ENCODE measurements around the gene FER. TPM values are rescaled to one million over a fixed set of nuclear protein-coding genes. Genes with fewer than 3 reads are reported as not detected.

FER gene
- total and polyA plus RNA-seq, 2 of the 13 experiments (the other 11 are each of a cell fraction or from before 2014, with no cell fraction given) = 7.9 to 29.0 TPM

DNA sequence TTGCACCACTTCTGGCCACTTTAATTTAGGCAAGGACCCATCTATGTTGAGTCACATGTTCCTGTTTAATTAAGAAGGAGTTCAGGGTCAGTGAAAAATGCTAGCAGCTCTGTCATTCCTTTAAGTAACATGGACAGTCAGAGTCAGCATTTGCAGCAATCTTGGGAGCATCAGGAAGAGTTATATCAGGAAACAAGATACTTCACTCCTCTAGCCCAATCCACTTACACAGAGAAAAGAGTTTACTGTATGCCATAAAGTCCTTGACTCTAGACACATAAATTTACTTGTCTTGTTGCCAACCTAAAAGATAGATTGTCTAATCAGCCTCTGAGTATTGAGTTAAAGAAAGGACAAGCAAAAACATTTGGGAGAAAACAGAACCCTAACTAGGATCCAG, 395.3 kb downstream of the FER start (continued):
- TF ChIP-seq, protein P1, sequence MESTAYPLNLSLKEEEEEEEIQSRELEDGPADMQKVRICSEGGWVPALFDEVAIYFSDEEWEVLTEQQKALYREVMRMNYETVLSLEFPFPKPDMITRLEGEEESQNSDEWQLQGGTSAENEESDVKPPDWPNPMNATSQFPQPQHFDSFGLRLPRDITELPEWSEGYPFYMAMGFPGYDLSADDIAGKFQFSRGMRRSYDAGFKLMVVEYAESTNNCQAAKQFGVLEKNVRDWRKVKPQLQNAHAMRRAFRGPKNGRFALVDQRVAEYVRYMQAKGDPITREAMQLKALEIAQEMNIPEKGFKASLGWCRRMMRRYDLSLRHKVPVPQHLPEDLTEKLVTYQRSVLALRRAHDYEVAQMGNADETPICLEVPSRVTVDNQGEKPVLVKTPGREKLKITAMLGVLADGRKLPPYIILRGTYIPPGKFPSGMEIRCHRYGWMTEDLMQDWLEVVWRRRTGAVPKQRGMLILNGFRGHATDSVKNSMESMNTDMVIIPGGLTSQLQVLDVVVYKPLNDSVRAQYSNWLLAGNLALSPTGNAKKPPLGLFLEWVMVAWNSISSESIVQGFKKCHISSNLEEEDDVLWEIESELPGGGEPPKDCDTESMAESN (CRISPR knock-in tag; conservative IDR thresholded peaks at IDR 0.05) = no peak
- TF ChIP-seq ZNF180 (CRISPR knock-in tag; IDR thresholded peaks at IDR 0.05; ENCODE audit: borderline replicate concordance, low read depth) = no peak
- no peak for TF ChIP-seq ZFP82 (CRISPR knock-in tag; IDR thresholded peaks at IDR 0.05; ENCODE audit: borderline replicate concordance)

DNA sequence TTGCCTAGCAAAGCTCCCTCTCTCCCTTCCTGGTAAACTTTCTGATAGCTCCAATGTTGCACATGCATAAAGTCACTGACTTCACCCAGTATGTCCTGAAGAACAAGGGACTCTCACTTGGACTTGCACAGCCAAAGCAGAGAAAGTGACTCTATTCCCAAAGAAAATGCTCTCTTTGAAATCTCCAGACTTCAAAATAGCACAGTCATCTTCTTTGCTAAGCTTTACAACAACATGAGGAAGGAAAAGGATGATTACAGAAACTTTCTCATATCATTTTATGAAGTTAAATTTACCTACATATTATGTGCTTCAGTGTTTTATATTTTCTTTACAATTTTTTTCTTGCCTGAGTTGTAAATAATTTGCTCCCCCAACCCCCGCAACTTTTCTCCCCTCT, 397.4 kb downstream of the FER start:
- peak; percentile 51 for TF ChIP-seq NFE2L2 (IDR thresholded peaks at IDR 0.05; ENCODE audit: low read length)
- TF ChIP-seq MAFK (conservative IDR thresholded peaks at IDR 0.05 in 1 of 2, IDR thresholded peaks at IDR 0.05 in 1 of 2; ENCODE audit: low read length in 2 of 2) = peak; percentile 20 to 26; a peak in 1 of 4 replicates
- peak; percentile 10; the same call in 1 of the 2 replicates for TF ChIP-seq MAFF (IDR thresholded peaks at IDR 0.05; ENCODE audit: low read depth, low read length)
- no peak for TF ChIP-seq SRF (IDR thresholded peaks at IDR 0.05; ENCODE audit: low read depth, low read length)
- Histone ChIP-seq H3K4me3 (replicated peaks in 1 of 3; ENCODE audit: insufficient read depth in 1 of 3, low read depth in 2 of 3, low read length in 3 of 3) (no peak overlapping the region), H2AFZ (ENCODE audit: low read length) (no peak overlapping the region), H3K9ac (ENCODE audit: insufficient read depth, low read depth, low read length) (no peak overlapping the region), H3K36me3 (replicated peaks in 1 of 2; ENCODE audit: control insufficient read depth in 1 of 2, insufficient read depth in 2 of 2, low read length in 2 of 2) (no peaks in the 10 kb centered on the region), H3K27ac (ENCODE audit: extremely low read length, insufficient read depth, low read length) (no peak overlapping the region), H3K79me2 (ENCODE audit: insufficient read depth, low read length) (no peaks in the 10 kb centered on the region), H3K4me2 (ENCODE audit: low read depth, low read length) (no peak overlapping the region), H3K9me3 (ENCODE audit: low read length) (no peaks in the 10 kb centered on the region), H4K20me1 (ENCODE audit: insufficient read depth, low read length) (no peaks in the 10 kb centered on the region), H3K27me3 (ENCODE audit: control insufficient read depth in 1 of 2, insufficient read depth in 2 of 2, low read length in 2 of 2) (no peaks in the 10 kb centered on the region), H3K4me1 (ENCODE audit: insufficient read depth, low read length) (peaks cover 7% of the 10 kb centered on the region; the same call in 1 of the 2 replicates)
- intact Hi-C loops (cut with micrococcal nuclease; ENCODE audit: unreplicated experiment) (no loop called here), in situ Hi-C loops (cut with HindIII; ENCODE audit: extremely low pct_ligation_motif_present, low pct_unique_long_range_greater_than_20kb) (no loop called here)
- ChIA-PET CTCF (ENCODE audit: low intra/inter-chr PET ratio, low total read pairs) (no interaction called here), POLR2A (no interaction called here)
- FAIRE-seq = no peak
- 92% methylated on average over 1 of the region's 1 CpG for WGBS (ENCODE audit: low lambda C conversion rate)
- DNase-seq (ENCODE audit: low spot score) = no peak
- no TSS peak for BruUV-seq (replicated peaks)
- no peak for ATAC-seq

Data from HepG2 (cell line).